Measurements from ENCODE around the gene DDC.

DNA sequence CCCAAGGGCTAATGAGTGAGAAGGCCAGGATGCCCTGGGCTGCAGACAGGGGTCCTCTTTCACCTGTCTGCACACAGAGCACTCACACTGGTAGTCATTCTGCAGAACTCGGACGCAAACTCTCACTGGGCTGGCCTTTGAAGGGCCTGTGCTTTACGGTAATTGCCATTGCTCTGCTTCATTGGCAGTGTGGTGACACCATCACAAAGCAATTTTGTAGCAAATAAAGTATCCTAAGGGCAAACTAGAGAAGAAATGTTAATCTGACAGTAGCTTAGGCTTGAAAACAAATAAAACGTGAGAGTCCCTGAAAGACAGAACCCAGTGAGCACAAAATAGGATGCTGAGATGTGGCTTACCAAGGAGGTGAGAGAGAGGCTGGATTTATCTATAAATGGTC is 84.4 kb downstream of the DDC start:
- TF ChIP-seq, protein P1, sequence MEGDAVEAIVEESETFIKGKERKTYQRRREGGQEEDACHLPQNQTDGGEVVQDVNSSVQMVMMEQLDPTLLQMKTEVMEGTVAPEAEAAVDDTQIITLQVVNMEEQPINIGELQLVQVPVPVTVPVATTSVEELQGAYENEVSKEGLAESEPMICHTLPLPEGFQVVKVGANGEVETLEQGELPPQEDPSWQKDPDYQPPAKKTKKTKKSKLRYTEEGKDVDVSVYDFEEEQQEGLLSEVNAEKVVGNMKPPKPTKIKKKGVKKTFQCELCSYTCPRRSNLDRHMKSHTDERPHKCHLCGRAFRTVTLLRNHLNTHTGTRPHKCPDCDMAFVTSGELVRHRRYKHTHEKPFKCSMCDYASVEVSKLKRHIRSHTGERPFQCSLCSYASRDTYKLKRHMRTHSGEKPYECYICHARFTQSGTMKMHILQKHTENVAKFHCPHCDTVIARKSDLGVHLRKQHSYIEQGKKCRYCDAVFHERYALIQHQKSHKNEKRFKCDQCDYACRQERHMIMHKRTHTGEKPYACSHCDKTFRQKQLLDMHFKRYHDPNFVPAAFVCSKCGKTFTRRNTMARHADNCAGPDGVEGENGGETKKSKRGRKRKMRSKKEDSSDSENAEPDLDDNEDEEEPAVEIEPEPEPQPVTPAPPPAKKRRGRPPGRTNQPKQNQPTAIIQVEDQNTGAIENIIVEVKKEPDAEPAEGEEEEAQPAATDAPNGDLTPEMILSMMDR (IDR thresholded peaks at IDR 0.05): no peak
- TF ChIP-seq EP300 (IDR thresholded peaks at IDR 0.05): no peak

All from sigmoid colon (tissue), 4 donors.